ENCODE results near the gene DLGAP1. TPM values are rescaled to one million over a fixed set of nuclear protein-coding genes. Genes with fewer than 3 reads are reported as not detected.

DLGAP1 gene
- polyA plus RNA-seq, 4 donors, result 3.9 to 7.5 (median 5.2) TPM

DNA sequence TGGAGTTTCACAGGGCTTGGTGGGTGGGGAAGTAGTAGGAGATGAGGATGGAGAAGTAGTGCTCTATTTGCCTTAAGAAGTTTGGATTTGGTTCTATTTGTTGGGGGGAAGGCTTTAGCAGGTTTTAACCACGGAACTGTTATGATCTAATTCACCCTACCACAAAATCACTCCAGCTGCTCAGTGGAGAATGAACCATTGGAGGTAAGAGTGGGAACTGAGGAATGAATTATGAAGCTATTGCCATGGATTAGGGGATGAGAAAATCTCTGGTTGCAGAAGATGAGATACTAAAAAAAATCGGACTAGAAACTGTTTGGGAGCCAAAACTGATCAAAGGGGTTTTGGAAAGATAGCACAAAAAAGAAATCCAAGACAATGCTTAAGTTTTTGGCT is 488.9 kb downstream of the DLGAP1 start:
- no peak for DNase-seq (ENCODE audit: low read depth in 4 of 4, low spot score in 3 of 4)

DNA sequence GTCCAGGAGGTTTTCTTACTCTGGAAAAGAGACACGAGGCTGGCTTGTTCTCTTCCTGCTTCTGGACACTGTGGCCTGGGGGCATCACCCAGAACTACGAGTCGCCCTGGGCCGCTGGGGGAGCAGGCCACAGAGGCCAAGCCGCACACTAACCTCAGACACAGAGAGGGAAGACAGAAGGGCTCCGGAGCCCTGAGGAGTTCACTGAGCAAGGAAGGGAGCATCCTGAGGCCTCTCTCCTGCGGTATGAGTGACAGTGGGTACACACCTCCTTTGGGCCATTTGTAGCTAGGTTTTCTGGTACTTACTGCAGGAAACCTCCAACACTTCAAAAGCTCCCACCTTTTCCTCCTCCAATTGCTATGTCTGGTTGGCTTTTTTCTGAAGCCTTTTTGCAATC is 494.1 kb downstream of the DLGAP1 start:
- no peak for DNase-seq (ENCODE audit: low read depth in 4 of 4, low spot score in 3 of 4)

DNA sequence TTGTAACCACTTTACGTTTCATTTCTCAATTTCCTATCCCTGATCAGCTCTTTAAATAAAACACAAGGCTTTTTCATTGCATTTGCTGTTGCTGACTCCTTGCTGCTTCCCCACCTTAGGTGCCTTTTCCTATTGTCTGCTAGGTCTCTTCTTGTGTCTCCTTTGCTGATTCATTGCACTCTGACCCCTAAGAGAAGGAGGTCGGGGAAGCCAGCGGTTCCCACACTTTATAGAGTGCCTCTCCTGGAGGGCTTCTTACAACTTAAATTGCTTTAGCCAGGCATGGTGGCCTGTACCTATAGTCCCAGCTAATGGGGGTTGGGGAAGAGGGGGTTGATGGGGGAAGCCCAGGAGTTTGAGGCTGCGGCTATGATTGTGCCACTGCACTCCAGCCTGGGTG is 495.0 kb downstream of the DLGAP1 start:
- DNase-seq (ENCODE audit: low read depth in 4 of 4, low spot score in 3 of 4), result no peak

DNA sequence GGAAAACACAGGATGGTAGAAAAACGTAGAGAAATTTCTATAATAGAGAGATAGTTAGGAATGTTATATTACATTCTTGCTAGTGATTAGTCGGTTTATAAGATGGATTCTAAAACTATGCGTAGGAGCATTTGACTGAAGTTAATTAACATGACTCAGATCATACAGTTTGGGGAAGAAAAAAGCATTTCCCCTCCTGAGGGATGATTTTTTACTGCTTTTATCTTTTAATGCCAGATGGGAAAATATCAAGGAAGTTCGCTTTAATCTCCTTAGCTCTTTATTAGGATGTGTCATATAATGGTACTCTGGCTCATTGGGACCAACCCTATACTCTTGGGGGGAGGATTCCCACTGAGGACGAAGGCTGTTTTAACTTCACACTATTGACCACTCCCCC is 503.1 kb downstream of the DLGAP1 start:
- DNase-seq (ENCODE audit: low read depth in 4 of 4, low spot score in 3 of 4), result no peak

DNA sequence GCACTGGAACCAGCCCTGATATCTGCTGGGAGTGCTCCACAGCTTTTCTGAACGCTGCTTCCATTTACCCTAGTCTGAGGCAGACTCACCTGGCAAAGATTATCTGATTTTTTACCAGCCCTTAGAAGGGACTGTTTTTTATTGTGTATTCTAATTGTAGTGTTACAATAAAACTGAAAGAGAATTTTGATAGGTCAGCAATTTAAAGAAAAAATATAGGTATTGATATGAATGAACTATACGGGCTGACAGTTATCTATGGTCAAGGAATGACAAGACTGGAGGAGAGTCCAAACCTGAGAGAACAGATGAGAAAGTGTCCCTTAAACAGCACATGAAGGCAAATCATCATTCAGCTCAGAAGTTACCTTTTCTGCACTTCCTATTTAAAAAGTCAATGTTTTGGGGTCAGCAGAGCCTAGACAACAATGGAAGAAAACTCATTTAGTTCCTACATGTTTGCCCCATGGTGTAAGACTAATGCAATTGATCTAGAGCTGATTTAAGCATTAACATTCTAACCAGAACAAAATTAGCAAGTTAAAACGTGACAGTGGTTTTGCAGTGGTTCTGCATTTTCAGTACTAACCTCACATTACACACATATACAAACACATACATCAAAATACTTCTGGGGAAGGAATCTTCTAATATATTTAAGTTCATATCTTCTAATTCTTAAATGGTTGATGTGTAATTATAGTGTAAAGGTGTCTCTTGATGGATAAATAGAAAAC is 504.3 kb downstream of the DLGAP1 start:
- no peak for DNase-seq (ENCODE audit: low read depth in 4 of 4, low spot score in 3 of 4)

DNA sequence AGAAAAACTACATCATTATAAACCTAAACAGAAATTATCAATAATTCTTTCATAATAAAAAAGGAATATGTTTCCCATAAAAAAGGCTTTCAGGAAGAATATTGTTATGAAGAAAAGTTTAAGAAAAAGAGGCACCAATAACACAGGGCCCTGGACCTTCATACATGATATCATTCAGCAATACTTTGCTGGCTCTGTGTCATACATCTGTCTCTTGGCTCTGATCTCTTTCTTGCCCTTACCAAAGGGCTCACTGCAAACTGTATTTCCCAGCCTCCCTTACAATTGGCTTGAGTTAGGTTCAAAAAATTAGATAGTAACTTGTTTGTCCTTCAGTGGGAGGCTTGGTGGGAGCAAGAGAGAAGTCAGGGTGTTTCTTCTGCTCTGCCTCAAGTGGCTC is 506.1 kb downstream of the DLGAP1 start:
- no peak for DNase-seq (ENCODE audit: low read depth in 4 of 4, low spot score in 3 of 4)

DNA sequence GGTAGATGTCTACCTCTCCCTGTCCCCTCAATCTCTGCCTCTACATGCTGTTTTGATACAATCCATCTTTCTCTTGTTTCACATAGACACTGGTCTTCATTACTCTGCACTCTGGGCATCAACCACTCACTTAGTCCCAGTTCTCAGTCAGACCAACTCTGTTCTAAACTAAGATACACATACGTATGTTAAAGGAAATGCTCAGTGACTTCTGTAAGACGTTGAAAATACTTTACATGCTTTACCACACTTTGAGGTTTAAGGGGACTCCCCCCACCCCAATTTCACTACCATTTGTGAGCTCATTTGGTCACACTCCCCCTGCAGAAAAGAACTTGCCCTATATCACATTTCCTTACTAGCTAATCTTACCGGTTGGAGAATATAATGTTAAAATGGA is 507.7 kb downstream of the DLGAP1 start:
- DNase-seq (ENCODE audit: low read depth in 4 of 4, low spot score in 3 of 4), result no peak

DNA sequence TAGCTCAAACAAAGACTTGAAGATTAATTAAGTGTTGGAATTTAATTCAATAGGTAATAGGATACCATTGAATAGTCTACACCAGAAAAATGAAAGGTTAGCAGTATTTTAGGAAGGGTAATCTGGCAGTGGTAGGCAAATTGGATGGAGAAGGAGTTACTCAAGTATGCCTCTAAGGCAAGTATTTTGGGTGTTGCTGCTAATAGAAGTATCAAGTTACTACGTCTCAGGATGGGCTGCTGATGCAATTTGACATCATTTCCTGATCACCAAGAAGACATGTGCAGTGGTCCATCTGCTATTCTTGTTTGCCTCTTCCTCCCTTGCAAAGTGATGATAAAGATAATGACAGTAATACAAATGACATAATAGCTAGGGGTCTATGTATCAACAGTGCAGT is 519.8 kb downstream of the DLGAP1 start:
- DNase-seq (ENCODE audit: low read depth in 4 of 4, low spot score in 3 of 4), result no peak

DNA sequence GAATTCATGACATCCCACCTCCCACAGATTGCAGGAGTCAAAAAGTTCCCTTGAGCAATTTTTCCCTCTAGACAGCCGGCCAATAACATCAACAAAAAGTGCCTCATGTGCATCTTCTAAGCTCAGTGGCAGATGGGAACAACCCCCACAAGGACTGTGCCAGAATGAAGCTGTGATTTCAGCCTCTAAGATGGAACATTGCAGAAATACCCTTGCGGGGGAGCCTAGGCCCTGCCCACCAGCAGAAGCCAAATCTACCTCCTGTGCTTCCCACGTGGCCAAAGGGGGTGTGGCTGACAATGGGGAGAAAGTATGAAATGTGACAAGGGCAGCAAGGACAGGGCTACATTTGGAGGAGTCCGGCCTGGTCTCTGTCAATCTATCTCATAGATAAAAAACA is 522.8 kb downstream of the DLGAP1 start:
- DNase-seq (ENCODE audit: low read depth in 4 of 4, low spot score in 3 of 4), result no peak

DNA sequence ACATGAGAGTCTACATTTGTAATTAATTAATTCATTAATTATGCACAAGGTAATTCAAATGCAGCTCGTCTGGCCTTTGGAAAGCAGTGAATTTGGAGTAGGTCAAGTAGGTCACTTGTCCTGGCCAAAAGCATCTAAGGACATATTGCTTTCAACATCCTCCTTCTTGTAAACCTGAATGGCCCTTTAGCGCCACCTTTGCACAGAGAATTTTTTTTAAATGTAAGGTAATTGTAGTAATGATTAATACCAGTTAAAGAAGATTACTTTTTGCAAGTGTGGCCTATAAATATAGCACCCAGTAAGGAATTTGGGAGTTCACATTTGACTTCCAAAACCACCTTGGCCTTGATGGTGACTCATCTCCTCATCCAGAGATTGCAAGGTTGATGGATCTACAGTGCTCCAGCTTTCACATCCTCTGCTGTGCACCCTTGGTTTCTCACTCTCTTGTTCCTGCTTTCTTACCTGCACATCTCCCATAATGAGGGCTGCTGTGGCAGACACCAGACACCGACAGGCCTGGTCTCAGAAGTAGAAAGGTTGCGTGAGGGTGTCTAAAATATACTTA is 523.5 kb downstream of the DLGAP1 start:
- no peak for DNase-seq (ENCODE audit: low read depth in 4 of 4, low spot score in 3 of 4)

DNA sequence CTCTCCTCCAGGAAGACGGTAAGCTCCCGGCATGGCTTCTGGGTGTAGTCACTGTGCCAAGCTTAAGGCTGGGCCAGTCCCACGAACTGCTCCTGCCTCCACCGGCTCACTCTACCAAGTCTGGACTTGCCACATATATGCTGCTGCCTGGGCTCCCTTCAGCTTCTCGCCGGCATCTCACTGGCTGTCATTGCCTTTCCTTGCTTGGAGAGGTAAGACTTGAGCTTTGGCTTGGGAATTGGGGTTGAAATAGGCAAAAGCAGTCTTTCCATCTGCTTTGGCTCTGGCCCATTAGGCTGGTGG is 524.1 kb downstream of the DLGAP1 start:
- no peak for DNase-seq (ENCODE audit: low read depth in 4 of 4, low spot score in 3 of 4)

DNA sequence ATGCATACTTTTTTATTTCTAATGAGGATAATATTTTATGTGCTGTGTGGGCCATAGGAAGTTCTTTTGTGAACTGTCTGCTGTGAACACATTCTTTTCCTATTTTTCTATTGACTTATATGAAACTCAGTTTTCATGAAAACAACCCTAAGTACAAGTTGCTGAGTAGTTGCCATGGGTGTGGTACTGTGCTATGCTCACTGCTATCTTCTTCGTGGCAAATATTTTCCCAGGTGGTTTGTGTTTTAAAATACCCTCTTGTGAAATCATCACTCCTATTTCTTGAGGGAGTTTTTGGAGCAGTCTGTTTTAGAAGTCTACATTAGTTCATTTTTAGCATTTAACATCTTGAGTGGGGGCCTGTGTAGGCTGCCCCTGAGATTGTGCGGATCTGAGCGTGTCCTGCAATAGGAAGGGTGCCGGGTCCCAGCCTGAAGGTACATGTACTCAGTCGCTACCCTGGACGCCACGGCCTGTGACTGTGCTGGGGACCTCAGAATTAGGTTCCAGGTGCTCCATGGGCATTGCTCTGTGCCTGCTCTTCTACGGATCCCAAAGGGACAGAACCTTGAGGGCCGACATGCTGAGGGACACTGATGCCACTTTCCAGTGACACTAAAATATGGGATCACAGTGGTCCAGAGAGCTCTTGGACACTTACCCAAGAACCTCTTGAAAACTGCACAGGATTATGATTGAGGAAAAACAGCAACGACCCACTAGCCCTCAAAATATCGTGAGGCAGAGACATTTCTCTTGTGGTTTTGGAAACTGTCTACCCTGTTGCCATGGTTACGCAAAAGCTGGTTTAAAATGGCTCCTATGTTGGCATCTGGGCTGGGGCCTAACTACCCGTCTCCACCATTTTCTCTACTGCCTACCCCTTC is 524.7 kb downstream of the DLGAP1 start:
- no peak for DNase-seq (ENCODE audit: low read depth in 4 of 4, low spot score in 3 of 4)

DNA sequence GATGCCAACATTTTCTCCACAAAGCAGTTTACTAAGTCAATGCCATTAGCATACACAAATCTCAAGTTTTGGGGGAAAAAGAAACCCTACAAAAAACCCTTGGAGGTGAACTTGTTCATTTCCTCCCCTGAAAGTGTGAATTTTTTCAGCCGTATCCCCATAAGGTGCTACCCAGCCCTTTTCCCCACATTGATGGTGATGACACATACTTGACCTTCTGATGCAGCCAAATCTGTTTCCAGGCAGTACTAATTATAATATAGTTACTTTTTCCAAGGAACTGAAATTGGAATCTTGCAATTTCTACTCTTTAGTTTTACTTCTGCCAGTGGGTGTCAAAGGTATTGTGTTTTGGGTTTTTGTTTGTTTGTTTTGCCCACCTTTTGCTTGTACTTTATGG is 530.7 kb downstream of the DLGAP1 start:
- no peak for DNase-seq (ENCODE audit: low read depth in 4 of 4, low spot score in 3 of 4)

DNA sequence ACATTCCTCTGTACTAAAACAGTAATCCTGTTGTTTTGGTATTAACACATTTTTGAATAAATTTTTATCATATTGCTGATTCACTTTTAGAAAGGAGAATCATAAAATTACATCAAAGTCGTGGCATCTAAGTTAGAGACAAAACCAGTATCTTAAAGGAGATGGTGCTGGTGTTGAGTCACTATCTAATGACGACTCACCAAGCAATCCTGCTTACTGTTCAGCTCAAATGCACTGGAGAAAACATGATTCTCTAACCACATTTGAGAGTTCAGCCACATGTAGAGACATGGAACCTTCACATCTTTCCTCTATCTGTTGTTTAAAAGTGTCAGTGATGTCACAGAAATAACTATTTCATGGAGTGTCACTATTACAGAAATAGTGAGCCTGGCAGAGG is 531.4 kb downstream of the DLGAP1 start:
- DNase-seq (ENCODE audit: low read depth in 4 of 4, low spot score in 3 of 4), result no peak

DNA sequence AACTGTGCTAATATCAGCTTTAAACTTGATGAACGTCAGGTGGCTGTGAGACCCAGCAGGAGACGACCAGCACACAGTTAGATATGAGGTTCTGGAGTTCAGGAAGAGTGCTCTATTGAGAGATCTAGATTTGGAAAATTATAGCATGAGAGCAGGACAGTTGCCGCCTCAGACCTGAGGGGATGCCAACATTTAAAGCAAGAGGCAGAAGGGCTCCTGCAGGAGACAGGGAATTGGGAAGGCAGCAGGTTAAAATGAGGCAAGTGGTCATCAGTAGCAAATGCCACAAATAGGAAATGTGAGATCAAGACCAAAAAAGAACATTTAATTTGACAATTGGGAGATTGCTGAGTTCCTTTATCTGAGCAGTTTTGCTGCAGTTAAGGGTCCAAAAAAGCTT is 533.3 kb downstream of the DLGAP1 start:
- no peak for DNase-seq (ENCODE audit: low read depth in 4 of 4, low spot score in 3 of 4)

DNA sequence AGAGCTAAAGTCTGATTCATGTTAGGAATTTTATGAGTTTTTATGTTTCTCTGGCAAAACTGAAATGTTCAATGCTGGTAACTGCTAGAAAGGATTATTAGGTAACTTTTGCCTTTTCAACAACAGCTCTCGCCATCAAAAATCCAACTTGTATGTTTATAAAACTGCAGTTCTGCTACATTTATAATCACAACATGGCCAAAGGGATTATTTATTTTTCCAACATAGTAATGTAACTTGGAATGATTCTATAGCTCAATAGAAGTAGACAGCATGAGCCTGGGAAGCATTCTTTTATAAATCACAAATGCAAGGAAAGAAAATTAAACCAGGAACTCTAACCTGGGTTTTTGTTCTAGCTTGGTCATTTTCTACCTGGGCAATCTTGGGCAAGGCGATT is 534.3 kb downstream of the DLGAP1 start:
- DNase-seq (ENCODE audit: low read depth in 4 of 4, low spot score in 3 of 4), result no peak

DNA sequence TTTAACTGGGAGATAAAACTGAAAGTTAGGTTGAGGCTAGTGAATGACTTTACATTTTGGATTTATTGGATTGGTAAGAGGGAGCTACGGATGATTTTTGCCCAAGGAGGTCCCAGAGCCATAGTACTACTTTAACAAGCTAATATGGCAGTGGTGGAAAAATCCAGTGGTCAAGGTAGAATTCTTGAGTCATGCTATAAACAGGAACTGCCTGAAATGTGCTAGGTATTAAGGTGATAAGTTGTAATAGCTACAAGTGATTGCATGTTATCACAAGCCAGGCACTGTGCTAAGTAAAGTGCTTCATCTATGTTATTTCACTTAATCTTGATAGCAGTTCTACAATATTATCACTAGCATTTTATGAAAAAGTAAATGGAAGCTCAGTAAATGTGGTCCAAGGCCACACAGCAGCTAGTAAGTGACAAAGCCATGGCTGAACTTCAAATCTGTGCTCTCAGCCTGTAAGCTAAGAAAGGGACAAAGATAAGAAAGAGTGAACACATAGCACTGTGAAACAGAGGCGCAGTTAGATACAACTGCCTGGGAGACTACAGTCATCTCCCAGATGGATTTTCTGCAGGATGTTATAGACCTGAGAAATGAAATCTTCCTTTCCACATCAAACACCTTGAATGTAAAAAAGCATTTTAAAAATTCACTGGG is 535.6 kb downstream of the DLGAP1 start:
- DNase-seq (ENCODE audit: low read depth in 4 of 4, low spot score in 3 of 4), result no peak

DNA sequence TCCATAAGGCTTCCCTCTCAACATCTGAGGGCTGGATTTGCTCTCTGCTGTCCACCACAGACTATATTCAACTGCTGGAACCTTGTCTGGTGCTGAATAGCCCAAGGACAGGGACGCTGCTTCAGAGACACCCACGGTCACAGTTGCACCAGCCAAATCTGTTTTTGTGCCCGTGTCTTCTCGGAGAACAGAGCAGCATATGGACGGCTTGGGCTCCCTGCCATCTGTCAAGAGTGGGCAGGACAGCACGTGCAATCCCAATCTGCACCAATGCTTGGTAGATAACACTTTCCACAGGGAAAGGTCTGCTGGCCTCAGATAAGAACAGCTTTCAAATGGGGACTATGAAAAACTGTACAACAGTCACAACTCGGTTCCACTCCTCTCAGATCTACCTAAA is 539.0 kb downstream of the DLGAP1 start:
- DNase-seq (ENCODE audit: low read depth in 4 of 4, low spot score in 3 of 4), result no peak

DNA sequence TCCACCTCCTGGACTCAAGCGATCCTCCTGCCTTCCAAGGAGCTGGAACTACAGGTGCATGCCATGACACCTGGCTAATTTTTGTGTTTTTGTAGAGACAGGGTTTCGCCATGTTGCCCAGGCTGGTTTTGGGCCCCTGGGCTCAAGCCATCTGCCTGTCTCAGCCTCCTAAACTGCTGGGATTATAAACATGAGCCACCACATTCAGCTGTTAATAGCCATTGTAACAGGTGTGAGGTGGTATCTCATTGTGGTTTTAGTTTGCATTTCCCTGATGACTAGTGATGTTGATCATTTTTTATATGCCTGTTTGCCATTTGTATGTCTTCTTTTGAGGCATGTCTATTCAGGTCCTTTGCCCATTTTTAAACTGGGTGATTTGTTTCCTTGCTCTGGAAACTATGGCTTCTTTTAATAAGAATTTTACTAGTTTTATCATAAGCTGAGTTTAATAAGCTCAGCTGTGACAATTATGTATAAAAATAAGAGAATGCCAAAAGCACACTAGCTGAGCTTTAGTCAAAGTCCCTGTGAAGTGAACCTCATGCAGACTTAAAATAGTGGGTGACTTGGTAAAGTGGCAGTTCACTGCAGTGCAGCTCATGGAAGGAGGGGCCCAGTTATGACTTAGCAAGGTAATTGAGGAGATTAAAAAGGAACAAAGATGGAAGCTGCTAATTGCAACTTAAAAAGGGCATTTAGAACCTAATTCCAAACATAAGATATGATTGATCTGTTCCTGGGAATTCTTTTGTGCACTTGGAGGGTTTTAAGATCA is 540.1 kb downstream of the DLGAP1 start:
- DNase-seq (ENCODE audit: low read depth in 4 of 4, low spot score in 3 of 4), result no peak

DNA sequence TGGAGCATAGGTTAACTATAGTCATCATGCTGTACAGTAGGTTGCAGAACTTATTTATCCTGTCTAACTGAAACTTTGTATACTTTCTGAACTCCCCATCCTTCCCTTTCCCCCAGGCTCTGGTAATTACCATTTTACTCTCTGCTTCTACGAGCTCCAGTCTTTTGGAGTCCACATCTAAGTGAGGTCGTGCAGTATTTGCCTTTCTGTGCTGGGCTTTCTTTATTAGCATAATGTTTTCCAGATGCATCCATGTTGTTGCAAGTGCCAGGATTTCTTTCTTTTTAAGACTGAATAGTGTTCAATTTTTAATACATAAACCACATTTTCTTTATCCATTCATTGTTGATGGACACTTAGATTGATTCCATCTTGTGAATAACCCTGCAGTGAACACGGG is 541.0 kb downstream of the DLGAP1 start:
- DNase-seq (ENCODE audit: low read depth in 4 of 4, low spot score in 3 of 4), result no peak

DNA sequence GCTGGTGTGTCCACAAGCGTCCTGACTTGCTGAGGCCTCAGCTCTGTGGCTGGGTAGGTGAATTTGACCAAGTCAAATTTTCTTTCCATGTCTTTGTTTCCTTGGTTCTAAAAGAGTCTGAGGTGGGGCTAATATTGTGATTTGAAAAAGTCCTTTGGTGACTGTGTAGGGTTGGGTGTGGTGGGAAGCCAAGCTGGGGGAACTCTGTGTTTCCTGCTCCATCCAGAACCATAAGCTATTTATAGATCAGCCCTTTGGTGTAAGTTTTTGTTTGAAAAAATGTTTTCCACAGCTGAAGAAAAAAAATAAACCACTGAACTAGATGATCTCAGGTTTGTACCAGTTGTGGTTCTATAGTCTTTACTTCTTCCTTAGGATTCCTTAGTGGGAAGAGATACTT is 542.4 kb downstream of the DLGAP1 start:
- DNase-seq (ENCODE audit: low read depth in 4 of 4, low spot score in 3 of 4), result no peak
